K562 (cell line): ENCODE measurements around the gene TLE6. TPM values are rescaled to one million over a fixed set of nuclear protein-coding genes. Genes with fewer than 3 reads are reported as not detected.

Source experiments
- ARID1B ChIP-seq: fragments of 450-650 bp; IDR thresholded peaks from 2 replicates; pipeline ENCODE4 v1.6.1; 2016; ENCODE audit warnings: antibody characterized with exemption, mild to moderate bottlenecking, inconsistent platforms
- DPF2 ChIP-seq: fragments of 450-650 bp; IDR thresholded peaks from 2 replicates; pipeline ENCODE4 v1.6.1; 2016
- ETV6 ChIP-seq, 3 experiments: fragments of 150-350 bp in 1 of 3; sonication (generic) in 1 of 3; formaldehyde crosslinking in 1 of 3; IDR thresholded peaks; 2 replicates each; pipeline versions ENCODE4 v1.6.1 to v1.8.0; 2014 to 2022; ENCODE audit warnings: borderline replicate concordance in 2 of 3, low read depth in 2 of 3, antibody characterized with exemption in 1 of 3, low read length in 1 of 3, mild to moderate bottlenecking in 1 of 3, missing genetic modification reagents in 1 of 3
- GABPB1 ChIP-seq: sonication (generic); formaldehyde crosslinking; IDR thresholded peaks from 2 replicates; pipeline ENCODE4 v1.8.0; 2022; ENCODE audit warnings: mild to moderate bottlenecking, missing genetic modification reagents
- LARP7 ChIP-seq: fragments of 450-650 bp; IDR thresholded peaks from 2 replicates; pipeline ENCODE4 v1.6.1; 2016
- SAFB ChIP-seq: fragments of 200-400 bp; formaldehyde crosslinking; IDR thresholded peaks from 2 replicates; pipeline ENCODE4 v1.6.1; 2017; ENCODE audit warnings: low read depth, low read length, borderline replicate concordance
- polyA plus RNA-seq, 8 experiments: library from polyadenylated mRNA; depleted of rRNA in 4 of 8; stranded (reverse) in 5 of 8; unstranded in 3 of 8; fragments of >200 nt; fragmentation: Nextera tagmentation in 2 of 8; fragmentation: Illumina TruSeq in 1 of 8; extraction: Ambion mirVana in 2 of 8; extraction: Trizol in 1 of 8; gene quantifications; 2 replicates each; pipeline versions ENCODE4 v1.2.1 to v1.2.3, GENCODE V29; 2011 to 2014; ENCODE audit warnings: inconsistent platforms in 1 of 8, missing spikeins in 1 of 8
- total RNA-seq, 7 experiments: library from RNA; depleted of rRNA in 6 of 7; stranded (reverse); fragments of >200 nt in 6 of 7; fragmentation: Illumina TruSeq in 2 of 7; extraction: Trizol in 2 of 7; gene quantifications; 2 replicates each; pipeline versions ENCODE4 v1.2.1 to v1.2.3, GENCODE V29; 2011 to 2021; ENCODE audit warnings: low replicate concordance in 1 of 7
- TF ChIP-seq, protein P1 (sequence below), 2 experiments: fragments of 450-650 bp in 1 of 2; sonication (generic) in 1 of 2; formaldehyde crosslinking in 1 of 2; IDR thresholded peaks; 2 replicates each; pipeline versions ENCODE4 v1.7.1 to v1.9.0; 2016 to 2022; ENCODE audit warnings: inconsistent platforms in 1 of 2, mild to moderate bottlenecking in 1 of 2, missing genetic modification reagents in 1 of 2
- TF ChIP-seq, protein P2 (sequence below): fragments of 450-650 bp; IDR thresholded peaks from 2 replicates; pipeline ENCODE4 v1.7.0; 2016; ENCODE audit warnings: borderline replicate concordance

The TLE6 gene
- total and polyA plus RNA-seq, 9 of the 15 experiments (the other 6 are each of a cell fraction or from before 2014, with no cell fraction given) = 1.1 to 6.1 (median 2.5) TPM

DNA sequence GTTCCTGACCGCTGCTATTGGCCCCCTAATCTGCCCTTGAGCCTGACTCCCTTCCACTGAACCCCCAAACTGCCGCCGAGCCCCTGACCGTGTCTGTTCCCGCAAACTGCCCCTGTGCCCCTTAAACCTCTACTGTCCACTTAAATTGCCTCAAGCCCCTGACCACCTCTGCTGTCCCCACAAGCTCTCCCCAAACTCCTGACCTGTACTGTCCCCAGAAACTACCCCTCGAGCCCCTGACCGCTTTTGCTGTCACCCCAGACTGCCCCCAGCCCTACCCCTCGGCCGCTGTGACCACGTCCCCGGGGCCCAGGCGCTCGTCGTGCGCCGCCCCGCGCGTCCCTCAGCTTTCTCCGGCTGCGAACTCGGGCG, 33.0 kb upstream of the TLE6 start (continued):
- TF ChIP-seq, protein P1, sequence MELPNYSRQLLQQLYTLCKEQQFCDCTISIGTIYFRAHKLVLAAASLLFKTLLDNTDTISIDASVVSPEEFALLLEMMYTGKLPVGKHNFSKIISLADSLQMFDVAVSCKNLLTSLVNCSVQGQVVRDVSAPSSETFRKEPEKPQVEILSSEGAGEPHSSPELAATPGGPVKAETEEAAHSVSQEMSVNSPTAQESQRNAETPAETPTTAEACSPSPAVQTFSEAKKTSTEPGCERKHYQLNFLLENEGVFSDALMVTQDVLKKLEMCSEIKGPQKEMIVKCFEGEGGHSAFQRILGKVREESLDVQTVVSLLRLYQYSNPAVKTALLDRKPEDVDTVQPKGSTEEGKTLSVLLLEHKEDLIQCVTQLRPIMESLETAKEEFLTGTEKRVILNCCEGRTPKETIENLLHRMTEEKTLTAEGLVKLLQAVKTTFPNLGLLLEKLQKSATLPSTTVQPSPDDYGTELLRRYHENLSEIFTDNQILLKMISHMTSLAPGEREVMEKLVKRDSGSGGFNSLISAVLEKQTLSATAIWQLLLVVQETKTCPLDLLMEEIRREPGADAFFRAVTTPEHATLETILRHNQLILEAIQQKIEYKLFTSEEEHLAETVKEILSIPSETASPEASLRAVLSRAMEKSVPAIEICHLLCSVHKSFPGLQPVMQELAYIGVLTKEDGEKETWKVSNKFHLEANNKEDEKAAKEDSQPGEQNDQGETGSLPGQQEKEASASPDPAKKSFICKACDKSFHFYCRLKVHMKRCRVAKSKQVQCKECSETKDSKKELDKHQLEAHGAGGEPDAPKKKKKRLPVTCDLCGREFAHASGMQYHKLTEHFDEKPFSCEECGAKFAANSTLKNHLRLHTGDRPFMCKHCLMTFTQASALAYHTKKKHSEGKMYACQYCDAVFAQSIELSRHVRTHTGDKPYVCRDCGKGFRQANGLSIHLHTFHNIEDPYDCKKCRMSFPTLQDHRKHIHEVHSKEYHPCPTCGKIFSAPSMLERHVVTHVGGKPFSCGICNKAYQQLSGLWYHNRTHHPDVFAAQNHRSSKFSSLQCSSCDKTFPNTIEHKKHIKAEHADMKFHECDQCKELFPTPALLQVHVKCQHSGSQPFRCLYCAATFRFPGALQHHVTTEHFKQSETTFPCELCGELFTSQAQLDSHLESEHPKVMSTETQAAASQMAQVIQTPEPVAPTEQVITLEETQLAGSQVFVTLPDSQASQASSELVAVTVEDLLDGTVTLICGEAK (IDR thresholded peaks at IDR 0.05) = 0 out of 2 replicates have a peak, but pooled peaks have one; percentile 50
- TF ChIP-seq, protein P1 (CRISPR knock-in tag; IDR thresholded peaks at IDR 0.05) = no peak
- TF ChIP-seq ARID1B (0 out of 2 replicates have a peak, but pooled peaks have one; percentile 7), DPF2 (0 out of 2 replicates have a peak, but pooled peaks have one; percentile 20), LARP7 (peak; percentile 22; the same call in 1 of the 2 replicates), GABPB1 (CRISPR knock-in tag) (0 out of 2 replicates have a peak, but pooled peaks have one; percentile 4), SAFB (peak; percentile 58; the same call in 1 of the 2 replicates), ETV6 (IDR thresholded peaks at IDR 0.05; ENCODE audit: borderline replicate concordance in 1 of 2, low read depth in 2 of 2, low read length in 1 of 2) (no peak), ETV6 (CRISPR knock-in tag; IDR thresholded peaks at IDR 0.05; ENCODE audit: borderline replicate concordance) (no peak)
- TF ChIP-seq, protein P2, sequence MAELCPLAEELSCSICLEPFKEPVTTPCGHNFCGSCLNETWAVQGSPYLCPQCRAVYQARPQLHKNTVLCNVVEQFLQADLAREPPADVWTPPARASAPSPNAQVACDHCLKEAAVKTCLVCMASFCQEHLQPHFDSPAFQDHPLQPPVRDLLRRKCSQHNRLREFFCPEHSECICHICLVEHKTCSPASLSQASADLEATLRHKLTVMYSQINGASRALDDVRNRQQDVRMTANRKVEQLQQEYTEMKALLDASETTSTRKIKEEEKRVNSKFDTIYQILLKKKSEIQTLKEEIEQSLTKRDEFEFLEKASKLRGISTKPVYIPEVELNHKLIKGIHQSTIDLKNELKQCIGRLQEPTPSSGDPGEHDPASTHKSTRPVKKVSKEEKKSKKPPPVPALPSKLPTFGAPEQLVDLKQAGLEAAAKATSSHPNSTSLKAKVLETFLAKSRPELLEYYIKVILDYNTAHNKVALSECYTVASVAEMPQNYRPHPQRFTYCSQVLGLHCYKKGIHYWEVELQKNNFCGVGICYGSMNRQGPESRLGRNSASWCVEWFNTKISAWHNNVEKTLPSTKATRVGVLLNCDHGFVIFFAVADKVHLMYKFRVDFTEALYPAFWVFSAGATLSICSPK = 0 out of 2 replicates have a peak, but pooled peaks have one; percentile 12
